COR-L47 (cell line): ENCODE data around the gene SOX21.
A peak's percentile ranks its signal among the peaks of the same experiment; 100 is the strongest.

Source experiments
- DNase-seq: peaks from one replicate; lab custom pipeline; 2025; lab: John Stamatoyannopoulos, UW

The SOX21 gene

DNA sequence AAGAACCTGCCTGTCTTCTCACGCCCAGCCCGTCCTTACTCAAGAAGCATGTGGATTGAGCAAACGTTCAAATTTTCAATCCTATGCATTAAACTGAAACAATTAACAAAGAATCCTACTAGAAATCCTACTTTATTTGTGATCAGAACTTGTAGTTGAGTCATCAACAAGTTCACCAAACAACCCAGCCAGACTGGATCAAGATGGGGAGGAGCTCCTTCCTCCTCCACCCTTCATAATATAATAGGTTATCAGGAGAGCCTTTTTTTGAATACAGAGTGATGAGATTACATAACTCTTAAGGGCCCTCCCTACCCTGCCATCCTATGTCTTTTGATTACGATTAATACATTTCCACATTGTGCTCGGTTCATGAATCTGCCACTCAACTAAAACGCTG lies 32.7 kb downstream of the SOX21 start:
- DNase-seq, result no peak

GRCh38 chr13:94678845-94679244 lies 33.5 kb downstream of the SOX21 start:
- no peak for DNase-seq

DNA sequence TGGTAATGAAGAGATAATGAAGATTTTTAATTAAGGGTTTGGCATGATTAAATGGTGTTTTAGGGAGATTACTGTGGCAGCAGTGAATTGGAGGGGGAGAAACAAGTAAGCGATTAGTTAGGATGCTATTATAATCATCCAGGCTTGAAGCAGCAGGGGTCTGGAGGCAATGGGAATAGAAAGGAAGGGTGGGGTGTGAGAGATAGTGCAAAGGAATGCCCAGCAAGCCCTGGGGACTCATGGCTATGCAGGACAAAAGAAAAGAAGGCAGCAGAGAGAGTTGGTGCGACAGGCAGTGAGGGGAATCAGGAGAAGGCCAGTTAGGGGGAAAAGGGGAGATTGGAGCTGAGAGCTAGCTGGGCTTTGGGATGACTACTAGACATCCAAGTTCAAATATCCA lies 34.5 kb downstream of the SOX21 start:
- DNase-seq, result no peak

DNA sequence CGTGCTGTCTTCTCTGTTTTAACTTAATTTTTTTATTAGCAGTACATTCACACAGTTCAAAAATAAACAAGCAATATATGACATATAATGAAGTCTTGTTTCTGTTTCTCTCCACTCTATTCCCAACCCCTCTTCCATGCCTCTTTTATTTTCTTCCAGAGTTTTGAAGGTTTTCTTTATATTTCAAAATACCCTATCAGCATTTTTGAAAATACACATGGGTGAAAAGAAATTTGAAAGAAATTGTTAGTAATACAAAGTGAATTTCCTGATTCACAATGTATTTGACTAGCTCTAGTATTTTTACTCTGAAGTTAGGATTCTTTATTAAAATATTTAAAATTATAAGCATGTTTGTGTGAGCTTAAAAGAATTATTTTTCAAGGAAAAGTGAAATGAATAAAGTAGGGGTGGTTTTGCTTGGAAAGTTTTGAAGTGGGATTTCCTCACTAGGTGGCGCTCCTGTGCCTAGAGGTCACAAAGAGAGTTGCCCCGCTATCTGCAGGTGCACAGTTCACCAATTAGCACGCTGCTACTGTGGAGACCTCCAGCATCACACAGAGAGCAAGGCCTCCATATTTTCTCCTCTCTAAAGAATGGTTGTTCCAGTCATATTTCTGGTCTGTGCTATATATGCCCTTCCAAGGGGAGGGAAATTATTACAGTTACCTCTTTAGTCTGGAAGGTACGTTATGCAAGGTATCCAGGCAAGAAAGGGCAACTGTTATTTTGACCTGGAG lies 37.6 kb downstream of the SOX21 start:
- DNase-seq, result peak; percentile 61

GRCh38 chr13:94673851-94674250 lies 38.5 kb downstream of the SOX21 start:
- no peak for DNase-seq

GRCh38 chr13:94672400-94672799 lies 39.9 kb downstream of the SOX21 start:
- no peak for DNase-seq

DNA sequence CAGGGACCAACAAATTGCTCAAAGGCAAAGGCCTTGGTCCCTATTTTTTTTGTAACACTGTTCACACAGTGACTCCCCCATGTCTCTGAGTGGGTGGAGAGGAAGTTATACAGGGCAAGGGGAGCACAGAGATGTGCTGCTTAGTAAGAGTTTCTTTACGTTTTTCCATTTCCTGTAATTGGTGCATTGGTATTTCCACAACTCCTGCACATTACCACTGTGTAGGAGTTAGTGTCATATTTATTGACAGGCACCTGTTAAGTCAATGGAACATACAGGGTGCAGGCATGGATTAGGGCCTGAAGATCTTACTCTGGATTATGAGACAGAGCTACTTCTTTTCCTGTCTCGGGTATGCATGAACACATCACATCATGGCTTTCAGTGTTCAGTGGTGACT lies 45.2 kb downstream of the SOX21 start:
- no peak for DNase-seq

- DNase-seq, result no peak
Measured at GRCh38 chr13:94666065-94666464, 46.3 kb downstream of the SOX21 start.

- no peak for DNase-seq
Measured at GRCh38 chr13:94664889-94665288, 47.5 kb downstream of the SOX21 start.

GRCh38 chr13:94662274-94662945 lies 49.9 kb downstream of the SOX21 start:
- no peak for DNase-seq

- DNase-seq, result no peak
Measured at GRCh38 chr13:94661406-94661805, 50.9 kb downstream of the SOX21 start.

DNA sequence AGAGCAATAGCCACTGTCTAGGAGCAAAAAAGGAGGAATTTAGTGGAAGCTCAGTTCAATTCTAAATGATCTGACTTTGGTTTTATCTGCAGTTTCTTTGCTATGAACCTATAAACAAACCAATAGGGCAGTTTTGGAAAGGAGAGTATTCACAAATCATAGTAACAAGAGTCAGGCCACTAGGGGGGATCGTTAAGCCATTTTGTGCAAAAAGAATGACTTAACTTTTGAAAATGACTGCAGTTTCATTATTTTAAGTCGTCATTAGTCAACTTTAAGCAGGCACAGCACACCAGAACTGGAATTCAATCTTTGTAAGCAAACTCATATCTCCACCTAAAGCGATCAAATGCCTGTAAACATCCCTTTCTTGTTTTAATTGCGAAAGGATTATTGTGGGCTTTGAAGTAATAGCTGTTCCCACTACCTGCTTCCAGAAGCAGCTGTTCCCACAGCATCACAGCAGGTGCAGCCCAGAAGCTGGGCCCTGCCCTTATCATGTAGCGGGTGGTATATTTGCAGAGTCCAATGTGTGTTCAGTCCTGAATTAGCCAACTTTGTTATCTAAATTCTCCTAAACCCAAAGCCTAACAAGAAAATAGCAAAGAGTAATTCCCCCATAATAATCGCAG lies 51.5 kb downstream of the SOX21 start:
- DNase-seq, result peak; percentile 59
